ENCODE results near the gene SLC35E3. TPM values are rescaled to one million over a fixed set of nuclear protein-coding genes. Genes with fewer than 3 reads are reported as not detected.

SLC35E3 gene
- total RNA-seq, 2 experiments from 2014 or later: 5.3 to 5.6 TPM

DNA sequence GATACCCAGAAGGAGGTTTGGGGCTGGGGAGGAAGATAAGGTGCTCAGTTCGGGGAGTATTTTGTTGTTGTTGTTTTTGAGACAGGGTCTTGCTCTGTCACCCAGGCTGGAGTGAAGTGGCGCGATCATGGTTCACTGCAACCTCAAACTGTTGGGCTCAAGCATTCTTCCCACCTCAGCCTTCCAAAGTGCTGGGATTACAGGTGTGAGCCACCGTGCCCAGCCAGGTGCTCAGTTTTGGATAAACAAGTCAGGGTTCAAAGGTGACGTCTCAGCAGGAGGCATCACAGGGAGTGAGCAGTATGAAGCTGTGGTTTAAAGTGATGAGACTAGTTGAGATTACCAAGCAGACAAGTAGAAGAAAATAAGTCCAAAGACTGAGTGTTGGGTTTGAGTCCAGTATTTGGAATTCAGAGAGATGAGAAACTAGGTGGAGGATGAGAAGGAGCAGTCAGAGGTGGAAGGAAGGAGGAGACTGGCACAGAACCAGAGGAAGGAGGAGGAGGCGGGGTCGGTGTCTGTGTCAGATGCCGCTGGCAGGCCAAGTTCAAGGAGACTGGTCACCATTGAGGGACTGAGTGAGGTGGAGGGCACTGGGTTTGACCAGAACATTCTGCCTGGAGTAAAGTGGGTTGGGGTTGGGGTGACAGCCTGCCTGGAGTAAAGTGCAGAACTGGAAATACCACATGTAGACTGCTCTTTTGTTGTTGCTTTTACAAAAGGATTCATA, 16.1 kb downstream of the SLC35E3 start:
- intact Hi-C loops (cut with micrococcal nuclease): no loop called here
- ATAC-seq (no peak), DNase-seq (no peak)
- CTCF ChIA-PET: no interaction called here
- no peaks in the 10 kb centered on the region for H3K9me3 Mint-ChIP-seq
- no peaks in the 10 kb centered on the region for H3K27me3 Mint-ChIP-seq
- no peak overlapping the region for H3K4me3 Mint-ChIP-seq
- TF ChIP-seq, protein P1, sequence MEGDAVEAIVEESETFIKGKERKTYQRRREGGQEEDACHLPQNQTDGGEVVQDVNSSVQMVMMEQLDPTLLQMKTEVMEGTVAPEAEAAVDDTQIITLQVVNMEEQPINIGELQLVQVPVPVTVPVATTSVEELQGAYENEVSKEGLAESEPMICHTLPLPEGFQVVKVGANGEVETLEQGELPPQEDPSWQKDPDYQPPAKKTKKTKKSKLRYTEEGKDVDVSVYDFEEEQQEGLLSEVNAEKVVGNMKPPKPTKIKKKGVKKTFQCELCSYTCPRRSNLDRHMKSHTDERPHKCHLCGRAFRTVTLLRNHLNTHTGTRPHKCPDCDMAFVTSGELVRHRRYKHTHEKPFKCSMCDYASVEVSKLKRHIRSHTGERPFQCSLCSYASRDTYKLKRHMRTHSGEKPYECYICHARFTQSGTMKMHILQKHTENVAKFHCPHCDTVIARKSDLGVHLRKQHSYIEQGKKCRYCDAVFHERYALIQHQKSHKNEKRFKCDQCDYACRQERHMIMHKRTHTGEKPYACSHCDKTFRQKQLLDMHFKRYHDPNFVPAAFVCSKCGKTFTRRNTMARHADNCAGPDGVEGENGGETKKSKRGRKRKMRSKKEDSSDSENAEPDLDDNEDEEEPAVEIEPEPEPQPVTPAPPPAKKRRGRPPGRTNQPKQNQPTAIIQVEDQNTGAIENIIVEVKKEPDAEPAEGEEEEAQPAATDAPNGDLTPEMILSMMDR (IDR thresholded peaks at IDR 0.05): no peak
- POLR2A ChIA-PET: no interaction called here
- H3K36me3 Mint-ChIP-seq (ENCODE audit: low read depth): peaks cover 13% of the 10 kb centered on the region
- no peaks in the 10 kb centered on the region for H3K4me1 Mint-ChIP-seq (ENCODE audit: low read depth)
- no peak overlapping the region for H3K27ac Mint-ChIP-seq

DNA sequence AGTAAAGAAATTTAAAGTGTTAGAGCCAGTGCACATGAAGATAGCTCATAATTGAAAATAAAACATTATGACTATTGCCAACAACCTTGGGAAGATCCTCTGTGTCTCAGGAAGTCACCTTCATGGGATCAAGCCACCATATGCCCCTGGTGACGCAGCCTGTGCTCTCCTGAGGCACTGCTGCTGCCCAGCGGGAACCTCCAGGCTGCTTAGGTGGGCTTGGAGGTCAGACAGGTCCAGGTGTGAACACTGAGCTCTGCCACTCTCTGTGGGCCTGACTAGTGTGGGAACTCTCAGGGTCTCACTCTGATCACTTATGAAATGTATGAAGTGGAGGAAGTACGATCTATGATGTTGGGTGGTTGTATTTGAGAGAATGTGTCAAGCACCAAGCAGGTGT, 16.7 kb downstream of the SLC35E3 start:
- no peaks in the 10 kb centered on the region for H3K27me3 Mint-ChIP-seq
- POLR2A ChIA-PET: no interaction called here
- H3K9me3 Mint-ChIP-seq: no peaks in the 10 kb centered on the region
- CTCF ChIA-PET: no interaction called here
- ATAC-seq (no peak), DNase-seq (no peak)
- TF ChIP-seq, protein P1 (IDR thresholded peaks at IDR 0.05): no peak
- H3K27ac Mint-ChIP-seq: no peak overlapping the region
- no peaks in the 10 kb centered on the region for H3K4me1 Mint-ChIP-seq (ENCODE audit: low read depth)
- intact Hi-C loops (cut with micrococcal nuclease): no loop called here
- H3K36me3 Mint-ChIP-seq (ENCODE audit: low read depth): peaks cover 13% of the 10 kb centered on the region
- H3K4me3 Mint-ChIP-seq: no peak overlapping the region

DNA sequence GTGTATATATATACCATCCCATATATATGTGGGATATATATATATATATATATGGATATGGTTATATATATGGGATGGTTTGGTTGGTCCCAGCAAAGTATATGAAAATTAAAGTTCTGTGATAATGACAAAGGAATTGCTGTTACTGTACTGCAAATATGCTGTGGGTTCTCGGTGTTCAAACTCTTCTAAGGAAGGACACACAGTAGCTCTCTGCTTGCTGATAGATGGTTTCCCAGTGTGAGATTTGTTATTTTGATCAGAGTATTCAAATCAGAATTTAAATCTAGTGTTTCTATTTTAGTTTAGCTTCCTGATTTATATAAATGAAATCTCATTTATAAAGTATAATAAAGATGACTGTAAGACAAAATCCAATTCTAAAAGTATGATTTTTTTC, 19.7 kb downstream of the SLC35E3 start:
- H3K27ac Mint-ChIP-seq: no peak overlapping the region
- POLR2A ChIA-PET: interaction anchor here (0.7 kb wide), 1 partner anchor 370 kb away, joined by 3 read pairs; no protein-coding TSS in a partner anchor
- CTCF ChIA-PET: no interaction called here
- peaks cover 8% of the 10 kb centered on the region for H3K36me3 Mint-ChIP-seq (ENCODE audit: low read depth)
- H3K27me3 Mint-ChIP-seq: no peaks in the 10 kb centered on the region
- H3K4me3 Mint-ChIP-seq: no peak overlapping the region
- no peaks in the 10 kb centered on the region for H3K9me3 Mint-ChIP-seq
- TF ChIP-seq, protein P1 (IDR thresholded peaks at IDR 0.05): no peak
- ATAC-seq (no peak), DNase-seq (no peak)
- no peaks in the 10 kb centered on the region for H3K4me1 Mint-ChIP-seq (ENCODE audit: low read depth)
- intact Hi-C loops (cut with micrococcal nuclease): no loop called here

DNA sequence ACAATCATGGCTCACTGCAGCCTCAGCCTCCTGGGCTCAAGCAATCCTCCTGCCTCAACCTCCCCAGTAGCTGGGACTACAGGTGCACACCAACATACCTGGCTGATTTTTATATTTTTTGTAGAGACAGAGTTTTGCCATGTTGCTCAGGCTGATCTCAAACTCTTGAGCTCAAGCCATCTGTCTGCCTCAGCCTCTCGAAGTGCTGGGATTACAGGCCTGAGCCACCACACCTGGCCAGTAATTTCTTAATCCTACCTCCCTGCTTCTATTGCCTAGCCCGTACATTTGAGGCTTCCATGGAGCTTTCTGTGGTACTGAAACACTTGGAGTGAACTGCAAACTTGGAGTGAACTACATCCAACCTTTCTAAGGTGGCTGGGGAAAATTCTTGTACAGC, 20.7 kb downstream of the SLC35E3 start:
- Mint-ChIP-seq H3K9me3 (no peaks in the 10 kb centered on the region), H3K27ac (no peak overlapping the region), H3K4me1 (ENCODE audit: low read depth) (peaks cover 3% of the 10 kb centered on the region), H3K27me3 (no peaks in the 10 kb centered on the region), H3K4me3 (no peak overlapping the region), H3K36me3 (ENCODE audit: low read depth) (peaks cover 6% of the 10 kb centered on the region)
- intact Hi-C loops (cut with micrococcal nuclease): no loop called here
- CTCF ChIA-PET: no interaction called here
- ATAC-seq (no peak), DNase-seq (no peak)
- TF ChIP-seq, protein P1 (IDR thresholded peaks at IDR 0.05): no peak
- POLR2A ChIA-PET: no interaction called here

DNA sequence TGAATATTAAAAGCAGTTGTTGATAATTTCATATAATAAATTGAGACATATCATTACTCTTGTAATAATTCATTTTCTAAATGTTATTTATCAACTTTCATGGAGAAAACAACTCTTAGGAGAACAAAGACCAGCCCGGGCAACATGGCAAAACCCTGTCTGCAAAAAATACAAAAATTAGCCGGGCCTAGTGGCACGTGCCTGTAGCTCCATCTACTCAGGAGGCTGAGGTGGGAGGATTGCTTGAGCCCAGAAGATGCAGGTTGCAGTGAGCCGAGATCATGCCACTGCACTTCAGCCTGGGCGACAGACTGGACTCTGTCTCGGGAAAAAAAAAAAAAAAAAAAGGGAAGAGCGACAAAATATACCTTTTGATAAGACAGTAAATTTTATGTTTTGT, 21.2 kb downstream of the SLC35E3 start:
- no peak overlapping the region for H3K4me3 Mint-ChIP-seq
- no peak overlapping the region for H3K27ac Mint-ChIP-seq
- ATAC-seq (no peak), DNase-seq (no peak)
- intact Hi-C loops (cut with micrococcal nuclease): no loop called here
- CTCF ChIA-PET: interaction anchor here (0.6 kb wide), 1 partner anchor 62 kb away, joined by 3 read pairs; no protein-coding TSS in a partner anchor
- H3K4me1 Mint-ChIP-seq (ENCODE audit: low read depth): peaks cover 3% of the 10 kb centered on the region
- POLR2A ChIA-PET: no interaction called here
- H3K27me3 Mint-ChIP-seq: no peaks in the 10 kb centered on the region
- H3K36me3 Mint-ChIP-seq (ENCODE audit: low read depth): peaks cover 5% of the 10 kb centered on the region
- no peaks in the 10 kb centered on the region for H3K9me3 Mint-ChIP-seq
- TF ChIP-seq, protein P1 (IDR thresholded peaks at IDR 0.05): no peak
